ENCODE measurements around the gene CTRL. TPM values are rescaled to one million over a fixed set of nuclear protein-coding genes. Genes with fewer than 3 reads are reported as not detected.
A peak's percentile ranks its signal among the peaks of the same experiment; 100 is the strongest.

Gene CTRL
- polyA plus RNA-seq, 3 donors: 0.69 to 17.4 (median 1.6) TPM

DNA sequence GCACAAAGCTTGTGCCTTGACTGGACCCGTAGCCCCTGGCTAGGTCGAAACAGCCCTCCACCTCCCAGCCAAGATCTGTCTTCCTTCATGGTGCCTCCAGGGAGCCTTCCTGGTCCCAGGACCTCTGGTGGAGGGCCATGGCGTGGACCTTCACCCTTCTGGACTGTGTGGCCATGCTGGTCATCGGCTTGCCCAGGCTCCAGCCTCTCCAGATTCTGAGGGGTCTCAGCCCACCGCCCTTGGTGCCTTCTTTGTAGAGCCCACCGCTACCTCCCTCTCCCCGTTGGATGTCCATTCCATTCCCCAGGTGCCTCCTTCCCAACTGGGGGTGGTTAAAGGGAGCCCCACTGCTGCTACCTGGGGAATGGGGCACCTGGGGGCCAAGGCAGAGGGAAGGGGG is 3.5 kb downstream of the CTRL start:
- H3K27me3 Mint-ChIP-seq (ENCODE audit: low read depth in 3 of 3): peaks cover 0 to 2% (median 0%) of the 10 kb centered on the region in 3 donors
- no peaks in the 10 kb centered on the region for H3K9me3 ChIP-seq (replicated peaks in 1 of 2; ENCODE audit: control insufficient read depth in 1 of 2, insufficient read depth in 1 of 2, low read length in 2 of 2)
- H3K27me3 ChIP-seq (ENCODE audit: control insufficient read depth in 2 of 2, insufficient read depth in 2 of 2, low read length in 2 of 2): no peaks in the 10 kb centered on the region
- no peak overlapping the region for H3K4me3 Mint-ChIP-seq
- H3K4me3 ChIP-seq (replicated peaks in 1 of 3; ENCODE audit: low read depth in 2 of 3, low read length in 3 of 3): no peak overlapping the region
- H3K36me3 Mint-ChIP-seq: peaks cover 42 to 72% of the 10 kb centered on the region in 2 donors
- no peak for DNase-seq
- H3K4me1 ChIP-seq (ENCODE audit: control insufficient read depth in 1 of 2, insufficient read depth in 2 of 2, low read length in 2 of 2): no peaks in the 10 kb centered on the region
- H3K4me2 ChIP-seq (replicated peaks; ENCODE audit: extremely low read depth, low read length, poor library complexity, severe bottlenecking): no peak overlapping the region
- no peaks in the 10 kb centered on the region for H3K9me3 Mint-ChIP-seq
- peak overlapping the region in 2 of 7 donors; percentile 20 to 79 for H3K27ac Mint-ChIP-seq
- H3K36me3 ChIP-seq (replicated peaks in 1 of 2; ENCODE audit: control insufficient read depth in 1 of 2, insufficient read depth in 2 of 2, low read length in 2 of 2): peaks cover 56 to 90% of the 10 kb centered on the region in 2 donors
- no peak overlapping the region for H3K9ac ChIP-seq (ENCODE audit: insufficient read depth, low read length, poor library complexity, severe bottlenecking)
- peaks cover 93% of the 10 kb centered on the region for H4K20me1 ChIP-seq (ENCODE audit: insufficient read depth, low read length)
- H3K27ac ChIP-seq (ENCODE audit: low read depth in 1 of 2, low read length in 2 of 2): no peak overlapping the region
- no peak overlapping the region for H2AFZ ChIP-seq (ENCODE audit: insufficient read depth, low read depth, low read length, poor library complexity, severe bottlenecking)
- peaks cover 4% of the 10 kb centered on the region for H3K79me2 ChIP-seq (ENCODE audit: insufficient read depth, low read length)
- no peaks in the 10 kb centered on the region for H3K4me1 Mint-ChIP-seq
- WGBS (ENCODE audit: insufficient coverage): 86% methylated on average over 4 of the region's 7 CpGs
- TF ChIP-seq, protein P1, sequence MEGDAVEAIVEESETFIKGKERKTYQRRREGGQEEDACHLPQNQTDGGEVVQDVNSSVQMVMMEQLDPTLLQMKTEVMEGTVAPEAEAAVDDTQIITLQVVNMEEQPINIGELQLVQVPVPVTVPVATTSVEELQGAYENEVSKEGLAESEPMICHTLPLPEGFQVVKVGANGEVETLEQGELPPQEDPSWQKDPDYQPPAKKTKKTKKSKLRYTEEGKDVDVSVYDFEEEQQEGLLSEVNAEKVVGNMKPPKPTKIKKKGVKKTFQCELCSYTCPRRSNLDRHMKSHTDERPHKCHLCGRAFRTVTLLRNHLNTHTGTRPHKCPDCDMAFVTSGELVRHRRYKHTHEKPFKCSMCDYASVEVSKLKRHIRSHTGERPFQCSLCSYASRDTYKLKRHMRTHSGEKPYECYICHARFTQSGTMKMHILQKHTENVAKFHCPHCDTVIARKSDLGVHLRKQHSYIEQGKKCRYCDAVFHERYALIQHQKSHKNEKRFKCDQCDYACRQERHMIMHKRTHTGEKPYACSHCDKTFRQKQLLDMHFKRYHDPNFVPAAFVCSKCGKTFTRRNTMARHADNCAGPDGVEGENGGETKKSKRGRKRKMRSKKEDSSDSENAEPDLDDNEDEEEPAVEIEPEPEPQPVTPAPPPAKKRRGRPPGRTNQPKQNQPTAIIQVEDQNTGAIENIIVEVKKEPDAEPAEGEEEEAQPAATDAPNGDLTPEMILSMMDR (IDR thresholded peaks at IDR 0.05): no peak
- intact Hi-C loops (cut with micrococcal nuclease): loop anchor here (2.0 to 5.0 kb wide), 3 partner anchors 111 to 256 kb away; no protein-coding TSS in a partner anchor

- Histone ChIP-seq H3K79me2 (ENCODE audit: insufficient read depth, low read length) (peaks cover 4% of the 10 kb centered on the region), H3K4me2 (replicated peaks; ENCODE audit: extremely low read depth, low read length, poor library complexity, severe bottlenecking) (no peak overlapping the region), H3K27me3 (ENCODE audit: control insufficient read depth in 2 of 2, insufficient read depth in 2 of 2, low read length in 2 of 2) (no peaks in the 10 kb centered on the region), H3K36me3 (replicated peaks in 1 of 2; ENCODE audit: control insufficient read depth in 1 of 2, insufficient read depth in 2 of 2, low read length in 2 of 2) (peaks cover 60 to 90% of the 10 kb centered on the region in 2 donors), H3K9me3 (replicated peaks in 1 of 2; ENCODE audit: control insufficient read depth in 1 of 2, insufficient read depth in 1 of 2, low read length in 2 of 2) (no peaks in the 10 kb centered on the region), H4K20me1 (ENCODE audit: insufficient read depth, low read length) (peaks cover 94% of the 10 kb centered on the region), H3K27ac (ENCODE audit: low read depth in 1 of 2, low read length in 2 of 2) (peak overlapping the region in 1 of 2 donors; percentile 20), H3K4me3 (replicated peaks in 1 of 3; ENCODE audit: low read depth in 2 of 3, low read length in 3 of 3) (no peak overlapping the region), H2AFZ (ENCODE audit: insufficient read depth, low read depth, low read length, poor library complexity, severe bottlenecking) (no peak overlapping the region), H3K4me1 (ENCODE audit: control insufficient read depth in 1 of 2, insufficient read depth in 2 of 2, low read length in 2 of 2) (no peaks in the 10 kb centered on the region), H3K9ac (ENCODE audit: insufficient read depth, low read length, poor library complexity, severe bottlenecking) (no peak overlapping the region)
- 95% methylated on average over 20 of the region's 22 CpGs for WGBS (ENCODE audit: insufficient coverage)
- intact Hi-C loops (cut with micrococcal nuclease): loop anchor here in 1 of 2 donors (5.0 kb wide), 2 partner anchors 110 to 255 kb away; no protein-coding TSS in a partner anchor
- TF ChIP-seq, protein P1 (IDR thresholded peaks at IDR 0.05): no peak
- H3K4me1 Mint-ChIP-seq: no peaks in the 10 kb centered on the region
- peaks cover 0 to 2% (median 0%) of the 10 kb centered on the region in 3 donors for H3K27me3 Mint-ChIP-seq (ENCODE audit: low read depth in 3 of 3)
- DNase-seq: no peak
- no peak overlapping the region for H3K4me3 Mint-ChIP-seq
- no peaks in the 10 kb centered on the region for H3K9me3 Mint-ChIP-seq
- H3K36me3 Mint-ChIP-seq: peaks cover 44 to 70% of the 10 kb centered on the region in 2 donors
- H3K27ac Mint-ChIP-seq: no peak overlapping the region
These were observed 4.3 kb downstream of the CTRL start for GRCh38 chr16:67927131-67927941.

Data from CD14-positive monocyte (primary cell).